Fibroblast of lung (primary cell): Measurements from ENCODE around the gene MED20. TPM values are rescaled to one million over a fixed set of nuclear protein-coding genes. Genes with fewer than 3 reads are reported as not detected.
A peak's percentile ranks its signal among the peaks of the same experiment; 100 is the strongest.

Experiments used
- DNase-seq, 2 donors: peaks; one replicate each; pipeline versions ENCODE4 v3.0.0 to v3.0.0-alpha.2; 2010; ENCODE audit warnings: low read depth in 2 of 2
- H2AFZ ChIP-seq: 2 replicates; pipeline ENCODE4 v1.5.1; 2012; ENCODE audit warnings: low read length, control low read depth, inconsistent platforms
- H3K27ac ChIP-seq: 2 replicates; pipeline ENCODE4 v1.5.1; 2011; ENCODE audit warnings: low read length, control low read depth; ENCODE audit not compliant: insufficient read depth
- H3K27me3 ChIP-seq: 2 replicates; pipeline ENCODE4 v1.5.1; 2011; ENCODE audit warnings: mild to moderate bottlenecking, low read length; ENCODE audit not compliant: control insufficient read depth, insufficient read depth
- H3K36me3 ChIP-seq: 2 replicates; pipeline ENCODE4 v1.5.1; 2011; ENCODE audit warnings: low read length; ENCODE audit not compliant: control insufficient read depth, insufficient read depth
- H3K4me1 ChIP-seq: 2 replicates; pipeline ENCODE4 v1.5.1; 2011; ENCODE audit warnings: low read length; ENCODE audit not compliant: control insufficient read depth, insufficient read depth; ENCODE audit errors: extremely low read depth
- H3K4me2 ChIP-seq: 2 replicates; pipeline ENCODE4 v1.5.1; 2011; ENCODE audit warnings: low read length, control low read depth; ENCODE audit not compliant: insufficient read depth; ENCODE audit errors: extremely low read depth
- H3K4me3 ChIP-seq, 4 experiments: fragments of 200-600 bp in 1 of 4; sonication (generic) in 1 of 4; replicated peaks in 1 of 4; 2 replicates each; pipeline ENCODE4 v1.5.1; 2011 to 2016; ENCODE audit warnings: low read length in 4 of 4, low read depth in 3 of 4, mild to moderate bottlenecking in 3 of 4, control low read depth in 2 of 4, inconsistent platforms in 1 of 4, mixed read lengths in 1 of 4; ENCODE audit not compliant: insufficient read depth in 1 of 4; ENCODE audit errors: control extremely low read depth in 1 of 4
- H3K79me2 ChIP-seq: 2 replicates; pipeline ENCODE4 v1.5.1; 2012; ENCODE audit warnings: mild to moderate bottlenecking, low read length, inconsistent platforms; ENCODE audit not compliant: control insufficient read depth, insufficient read depth
- H3K9ac ChIP-seq: 2 replicates; pipeline ENCODE4 v1.5.1; 2011; ENCODE audit warnings: mild to moderate bottlenecking, low read length, control low read depth; ENCODE audit not compliant: insufficient read depth
- H3K9me3 ChIP-seq: 2 replicates; pipeline ENCODE4 v1.5.1; 2012; ENCODE audit warnings: low read depth, low read length; ENCODE audit not compliant: control insufficient read depth, insufficient read depth
- H4K20me1 ChIP-seq: 2 replicates; pipeline ENCODE4 v1.5.1; 2011; ENCODE audit warnings: low read length; ENCODE audit not compliant: control insufficient read depth, insufficient read depth; ENCODE audit errors: extremely low read depth
- EZH2 ChIP-seq: IDR thresholded peaks from 2 replicates; pipeline ENCODE4 v1.5.1; 2012; ENCODE audit warnings: low read length, control low read depth, mild to moderate bottlenecking; ENCODE audit errors: missing control alignments
- polyA plus RNA-seq, 2 donors: library from polyadenylated mRNA; depleted of rRNA in 1 of 2; stranded (reverse) in 1 of 2; unstranded in 1 of 2; fragments of >200 nt; gene quantifications; 2 replicates each; pipeline ENCODE4 v1.2.1, GENCODE V29; 2011 to 2012; ENCODE audit warnings: missing spikeins in 1 of 2
- total RNA-seq: library from RNA; depleted of rRNA; stranded (reverse); fragments of >200 nt; gene quantifications from 2 replicates; pipeline ENCODE4 v1.2.1, GENCODE V29; 2014
- TF ChIP-seq, protein P1 (sequence below), 2 donors: IDR thresholded peaks in 1 of 2; conservative IDR thresholded peaks in 1 of 2; 1 replicate in 1 of 2; 2 replicates in 1 of 2; pipeline ENCODE4 v1.5.1; 2011 to 2012; ENCODE audit warnings: low read length in 2 of 2, control low read depth in 1 of 2, inconsistent platforms in 1 of 2, low read depth in 1 of 2, mild to moderate bottlenecking in 1 of 2

The MED20 gene
- total and polyA plus RNA-seq, 2 donors (not counting 1 experiment from before 2014, with no cell fraction given) = 27.7 to 38.6 TPM

DNA sequence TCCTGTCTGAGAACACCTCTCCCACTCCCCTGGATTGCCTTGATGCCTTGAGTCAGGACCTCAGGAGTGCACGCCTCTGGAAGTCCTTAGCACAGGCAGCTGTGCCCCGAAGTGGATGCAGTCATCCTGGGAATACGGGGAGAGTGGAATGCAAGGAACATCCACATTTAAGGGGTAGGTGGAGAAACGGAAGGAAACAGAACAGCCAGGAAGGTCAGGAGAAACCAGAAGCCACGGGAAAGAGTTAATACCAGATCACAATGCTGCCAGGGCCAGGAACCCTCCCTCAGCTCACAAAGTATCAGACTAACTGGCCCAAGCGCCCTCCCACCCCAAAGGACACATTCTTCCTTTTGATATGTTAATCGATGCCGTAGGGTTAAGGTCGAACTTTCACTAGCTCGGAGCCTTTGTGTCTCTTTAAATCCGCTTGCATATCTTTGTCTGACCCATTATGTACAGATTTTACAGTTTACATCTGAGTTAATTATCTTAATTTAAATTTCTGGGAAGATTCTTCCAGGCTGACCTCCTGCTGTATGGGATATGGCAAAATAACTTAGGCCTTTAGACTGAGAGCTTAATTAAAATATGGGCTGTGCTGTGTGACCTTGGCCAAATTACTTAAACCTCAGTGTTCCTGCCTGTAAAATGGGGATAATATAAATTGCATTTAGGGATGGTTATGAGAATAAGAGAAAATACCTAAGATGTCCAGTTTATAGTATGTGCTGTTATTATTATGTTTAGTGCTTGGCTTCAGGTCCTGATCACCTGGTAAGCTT is 44.7 kb upstream of the MED20 start:
- Histone ChIP-seq H3K9me3 (no peaks in the 10 kb centered on the region), H3K36me3 (no peaks in the 10 kb centered on the region), H3K27ac (no peak overlapping the region), H3K4me1 (no peaks in the 10 kb centered on the region), H3K79me2 (no peaks in the 10 kb centered on the region), H2AFZ (no peak overlapping the region), H4K20me1 (no peaks in the 10 kb centered on the region), H3K27me3 (no peaks in the 10 kb centered on the region), H3K4me2 (no peak overlapping the region), H3K4me3 (no peak overlapping the region), H3K9ac (no peak overlapping the region)
- peak in 1 of 2 donors; percentile 35 for DNase-seq
- TF ChIP-seq, protein P1, sequence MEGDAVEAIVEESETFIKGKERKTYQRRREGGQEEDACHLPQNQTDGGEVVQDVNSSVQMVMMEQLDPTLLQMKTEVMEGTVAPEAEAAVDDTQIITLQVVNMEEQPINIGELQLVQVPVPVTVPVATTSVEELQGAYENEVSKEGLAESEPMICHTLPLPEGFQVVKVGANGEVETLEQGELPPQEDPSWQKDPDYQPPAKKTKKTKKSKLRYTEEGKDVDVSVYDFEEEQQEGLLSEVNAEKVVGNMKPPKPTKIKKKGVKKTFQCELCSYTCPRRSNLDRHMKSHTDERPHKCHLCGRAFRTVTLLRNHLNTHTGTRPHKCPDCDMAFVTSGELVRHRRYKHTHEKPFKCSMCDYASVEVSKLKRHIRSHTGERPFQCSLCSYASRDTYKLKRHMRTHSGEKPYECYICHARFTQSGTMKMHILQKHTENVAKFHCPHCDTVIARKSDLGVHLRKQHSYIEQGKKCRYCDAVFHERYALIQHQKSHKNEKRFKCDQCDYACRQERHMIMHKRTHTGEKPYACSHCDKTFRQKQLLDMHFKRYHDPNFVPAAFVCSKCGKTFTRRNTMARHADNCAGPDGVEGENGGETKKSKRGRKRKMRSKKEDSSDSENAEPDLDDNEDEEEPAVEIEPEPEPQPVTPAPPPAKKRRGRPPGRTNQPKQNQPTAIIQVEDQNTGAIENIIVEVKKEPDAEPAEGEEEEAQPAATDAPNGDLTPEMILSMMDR (conservative IDR thresholded peaks at IDR 0.05 in 1 of 2, IDR thresholded peaks at IDR 0.05 in 1 of 2; ENCODE audit: low read depth in 1 of 2, low read length in 2 of 2) = no peak
- TF ChIP-seq EZH2 = no peak

DNA sequence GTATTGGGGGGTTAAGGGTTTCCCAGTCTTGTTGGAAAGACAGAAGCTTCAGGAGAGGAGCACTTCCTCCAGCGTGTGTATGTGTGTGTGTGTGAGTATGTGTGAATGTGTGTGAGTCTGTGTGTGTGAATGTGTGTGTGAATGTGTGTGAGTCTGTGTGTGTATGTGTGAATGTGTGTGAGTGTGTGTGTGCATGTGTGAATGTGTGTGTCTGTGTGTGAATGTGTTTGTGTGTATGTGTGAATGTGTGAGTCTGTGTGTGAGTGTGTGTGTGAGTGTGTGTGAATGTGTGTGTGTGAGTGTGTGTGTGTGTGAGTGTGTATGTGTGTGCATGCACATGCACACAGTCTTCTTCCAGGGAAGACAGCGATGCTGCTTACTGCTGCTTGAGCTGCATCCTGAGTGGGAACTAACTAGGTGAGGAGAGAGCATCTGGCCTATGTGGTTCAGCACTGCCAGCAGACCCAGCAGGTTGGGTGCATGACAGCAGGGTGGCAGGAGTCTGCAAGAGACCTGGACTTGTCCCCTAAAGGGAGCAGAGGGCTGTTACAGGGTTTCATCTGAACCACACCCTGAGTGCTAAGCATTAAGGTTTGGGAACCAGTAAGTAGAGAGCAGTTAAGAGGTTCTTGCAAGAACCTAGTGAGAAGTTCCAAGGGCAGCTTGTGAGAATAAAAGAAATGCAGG is 43.4 kb upstream of the MED20 start:
- no peaks in the 10 kb centered on the region for H3K27me3 ChIP-seq
- no peaks in the 10 kb centered on the region for H4K20me1 ChIP-seq
- no peak overlapping the region for H3K4me3 ChIP-seq
- H2AFZ ChIP-seq = no peak overlapping the region
- no peaks in the 10 kb centered on the region for H3K4me1 ChIP-seq
- no peak overlapping the region for H3K4me2 ChIP-seq
- H3K9me3 ChIP-seq = no peaks in the 10 kb centered on the region
- no peak overlapping the region for H3K27ac ChIP-seq
- TF ChIP-seq, protein P1 (conservative IDR thresholded peaks at IDR 0.05 in 1 of 2, IDR thresholded peaks at IDR 0.05 in 1 of 2; ENCODE audit: low read depth in 1 of 2, low read length in 2 of 2) = no peak
- TF ChIP-seq EZH2 = no peak
- DNase-seq = no peak
- H3K36me3 ChIP-seq = no peaks in the 10 kb centered on the region
- no peaks in the 10 kb centered on the region for H3K79me2 ChIP-seq
- H3K9ac ChIP-seq = no peak overlapping the region

DNA sequence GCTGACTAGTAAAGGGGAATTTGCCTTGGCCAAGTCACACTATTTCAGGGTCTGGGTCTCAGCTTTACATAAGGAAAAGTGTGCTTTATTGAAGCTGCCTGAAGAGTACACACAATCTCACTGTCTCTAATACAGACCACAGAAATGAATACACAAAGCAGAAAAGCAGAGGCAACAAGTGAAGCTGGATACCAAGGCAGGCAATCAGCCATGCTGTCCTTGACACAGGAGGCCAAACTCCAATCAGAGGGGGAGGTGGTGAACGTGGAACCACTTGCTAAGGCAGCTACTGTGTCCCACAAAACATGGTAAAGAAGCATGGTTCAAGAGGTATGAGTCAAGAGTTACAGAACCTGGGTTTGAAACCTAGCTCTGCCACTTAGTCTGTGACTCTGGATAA is 42.4 kb upstream of the MED20 start:
- Histone ChIP-seq H3K4me1 (no peaks in the 10 kb centered on the region), H3K27me3 (no peaks in the 10 kb centered on the region), H2AFZ (no peak overlapping the region), H3K36me3 (no peaks in the 10 kb centered on the region), H3K9ac (no peak overlapping the region), H4K20me1 (no peaks in the 10 kb centered on the region), H3K9me3 (no peaks in the 10 kb centered on the region), H3K79me2 (no peaks in the 10 kb centered on the region), H3K27ac (no peak overlapping the region), H3K4me2 (no peak overlapping the region), H3K4me3 (no peak overlapping the region)
- DNase-seq = no peak
- TF ChIP-seq, protein P1 (conservative IDR thresholded peaks at IDR 0.05 in 1 of 2, IDR thresholded peaks at IDR 0.05 in 1 of 2; ENCODE audit: low read depth in 1 of 2, low read length in 2 of 2) = no peak
- TF ChIP-seq EZH2 = no peak
